ENCODE results near the gene BOD1L2. TPM values are rescaled to one million over a fixed set of nuclear protein-coding genes. Genes with fewer than 3 reads are reported as not detected.

The BOD1L2 gene
- total RNA-seq, 3 donors from 2014 or later, result not detected

DNA sequence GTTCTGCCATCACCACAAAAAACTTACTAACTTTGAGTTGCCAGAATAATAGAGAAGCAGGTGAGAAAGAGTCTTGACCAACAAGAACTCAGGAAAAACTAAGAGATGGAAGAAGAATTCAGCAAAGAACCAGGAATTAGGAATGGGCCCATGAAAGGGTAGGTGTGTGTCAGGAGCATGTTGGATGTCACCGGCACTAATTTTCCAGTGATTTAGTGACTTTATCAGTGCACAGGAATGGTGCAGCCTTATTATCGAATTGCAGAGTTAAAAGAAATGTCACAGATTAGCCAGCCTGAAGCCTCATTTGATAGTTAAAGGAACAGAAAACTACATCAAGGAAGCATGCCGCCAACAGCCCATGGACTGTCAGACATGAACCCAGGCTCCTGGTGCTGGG, 9.0 kb upstream of the BOD1L2 start:
- Histone ChIP-seq H3K9me3 (no peaks in the 10 kb centered on the region), H3K4me3 (no peak overlapping the region), H3K27me3 (no peaks in the 10 kb centered on the region), H3K36me3 (no peaks in the 10 kb centered on the region), H3K27ac (no peak overlapping the region), H3K4me1 (no peaks in the 10 kb centered on the region)
- intact Hi-C loops (cut with DNase I; ENCODE audit: low total_unique reads), result loop anchor here (5.0 kb wide), 1 partner anchor 1921 kb away; no protein-coding TSS in a partner anchor
- no peak for DNase-seq (ENCODE audit: low spot score in 2 of 2)
- no peak for TF ChIP-seq POLR2A (IDR thresholded peaks at IDR 0.05)
- no peak for TF ChIP-seq POLR2AphosphoS5 (IDR thresholded peaks at IDR 0.05)
- no peak for TF ChIP-seq CTCF (IDR thresholded peaks at IDR 0.05)

- Histone ChIP-seq H3K27ac (no peak overlapping the region), H3K36me3 (no peaks in the 10 kb centered on the region), H3K4me1 (no peaks in the 10 kb centered on the region), H3K4me3 (no peak overlapping the region), H3K9me3 (no peaks in the 10 kb centered on the region), H3K27me3 (no peaks in the 10 kb centered on the region)
- no peak for TF ChIP-seq POLR2AphosphoS5 (IDR thresholded peaks at IDR 0.05)
- TF ChIP-seq CTCF (IDR thresholded peaks at IDR 0.05), result no peak
- no peak for TF ChIP-seq POLR2A (IDR thresholded peaks at IDR 0.05)
- no peak for DNase-seq (ENCODE audit: low spot score in 2 of 2)
- intact Hi-C loops (cut with DNase I; ENCODE audit: low total_unique reads), result no loop called here
Observed at GRCh38 chr18:57141208-57142129, 5.4 kb upstream of the BOD1L2 start.

DNA sequence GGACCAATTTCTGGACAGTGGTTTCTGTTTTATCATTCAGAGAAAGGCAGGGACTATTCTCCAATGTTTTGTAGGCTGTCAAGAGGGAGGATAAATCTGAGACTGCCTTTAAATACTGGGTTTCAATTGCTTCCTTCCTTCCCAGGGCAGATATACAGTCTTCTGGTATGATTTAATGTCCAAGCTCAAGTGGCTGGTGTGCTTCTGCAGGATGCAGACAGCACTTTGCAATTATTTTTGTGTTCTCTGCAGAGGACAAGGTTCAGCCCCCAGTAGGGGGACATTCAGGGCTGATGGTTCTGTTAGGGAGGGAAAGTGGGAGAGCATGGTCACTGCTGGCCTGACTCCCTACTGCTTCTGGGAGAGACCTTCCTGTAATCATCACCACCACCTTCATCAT, 4.6 kb upstream of the BOD1L2 start:
- no peaks in the 10 kb centered on the region for H3K4me1 ChIP-seq
- H3K4me3 ChIP-seq, result no peak overlapping the region
- TF ChIP-seq POLR2A (IDR thresholded peaks at IDR 0.05) (no peak), CTCF (IDR thresholded peaks at IDR 0.05) (no peak), POLR2AphosphoS5 (IDR thresholded peaks at IDR 0.05) (no peak)
- no peaks in the 10 kb centered on the region for H3K9me3 ChIP-seq
- H3K27me3 ChIP-seq, result no peaks in the 10 kb centered on the region
- H3K27ac ChIP-seq, result no peak overlapping the region
- H3K36me3 ChIP-seq, result no peaks in the 10 kb centered on the region
- no peak for DNase-seq (ENCODE audit: low spot score in 2 of 2)
- intact Hi-C loops (cut with DNase I; ENCODE audit: low total_unique reads), result no loop called here

GRCh38 chr18:57143265-57143664, 3.6 kb upstream of the BOD1L2 start:
- intact Hi-C loops (cut with DNase I; ENCODE audit: low total_unique reads), result no loop called here
- TF ChIP-seq CTCF (IDR thresholded peaks at IDR 0.05) (no peak), POLR2A (IDR thresholded peaks at IDR 0.05) (no peak), POLR2AphosphoS5 (IDR thresholded peaks at IDR 0.05) (no peak)
- Histone ChIP-seq H3K27ac (no peak overlapping the region), H3K27me3 (no peaks in the 10 kb centered on the region), H3K9me3 (no peaks in the 10 kb centered on the region), H3K36me3 (no peaks in the 10 kb centered on the region), H3K4me1 (no peaks in the 10 kb centered on the region), H3K4me3 (no peak overlapping the region)
- DNase-seq (ENCODE audit: low spot score in 2 of 2), result no peak

DNA sequence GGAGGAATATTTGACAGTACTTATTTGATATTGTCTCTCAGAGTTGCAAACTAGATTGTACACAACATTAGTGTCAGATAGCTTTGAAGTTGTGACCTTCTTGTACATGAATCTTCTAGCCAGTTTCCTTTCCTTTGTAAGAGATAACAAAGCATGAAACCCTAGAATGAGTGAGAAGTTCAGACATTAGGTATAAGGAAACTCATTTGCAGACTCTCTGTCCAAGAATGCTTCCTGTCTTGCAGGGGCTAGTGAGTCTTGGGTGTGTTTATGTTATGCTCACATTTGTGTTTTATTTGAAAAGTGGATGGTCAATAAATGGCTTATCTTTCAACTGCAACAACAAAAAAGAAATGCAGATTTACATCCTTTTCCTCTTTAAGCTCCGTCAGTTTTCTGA, 1.4 kb downstream of the BOD1L2 start:
- no peaks in the 10 kb centered on the region for H3K4me1 ChIP-seq
- no peak for DNase-seq (ENCODE audit: low spot score in 2 of 2)
- H3K9me3 ChIP-seq, result no peaks in the 10 kb centered on the region
- no peaks in the 10 kb centered on the region for H3K36me3 ChIP-seq
- intact Hi-C loops (cut with DNase I; ENCODE audit: low total_unique reads), result no loop called here
- H3K27me3 ChIP-seq, result peaks cover 0 to 12% of the 10 kb centered on the region in 2 donors
- no peak overlapping the region for H3K4me3 ChIP-seq
- TF ChIP-seq POLR2A (IDR thresholded peaks at IDR 0.05) (no peak), CTCF (IDR thresholded peaks at IDR 0.05) (no peak), POLR2AphosphoS5 (IDR thresholded peaks at IDR 0.05) (no peak)
- no peak overlapping the region for H3K27ac ChIP-seq

Data from breast epithelium (tissue), 4 donors.